Measurements from ENCODE around the gene UQCC2.

- TF ChIP-seq, protein P1, sequence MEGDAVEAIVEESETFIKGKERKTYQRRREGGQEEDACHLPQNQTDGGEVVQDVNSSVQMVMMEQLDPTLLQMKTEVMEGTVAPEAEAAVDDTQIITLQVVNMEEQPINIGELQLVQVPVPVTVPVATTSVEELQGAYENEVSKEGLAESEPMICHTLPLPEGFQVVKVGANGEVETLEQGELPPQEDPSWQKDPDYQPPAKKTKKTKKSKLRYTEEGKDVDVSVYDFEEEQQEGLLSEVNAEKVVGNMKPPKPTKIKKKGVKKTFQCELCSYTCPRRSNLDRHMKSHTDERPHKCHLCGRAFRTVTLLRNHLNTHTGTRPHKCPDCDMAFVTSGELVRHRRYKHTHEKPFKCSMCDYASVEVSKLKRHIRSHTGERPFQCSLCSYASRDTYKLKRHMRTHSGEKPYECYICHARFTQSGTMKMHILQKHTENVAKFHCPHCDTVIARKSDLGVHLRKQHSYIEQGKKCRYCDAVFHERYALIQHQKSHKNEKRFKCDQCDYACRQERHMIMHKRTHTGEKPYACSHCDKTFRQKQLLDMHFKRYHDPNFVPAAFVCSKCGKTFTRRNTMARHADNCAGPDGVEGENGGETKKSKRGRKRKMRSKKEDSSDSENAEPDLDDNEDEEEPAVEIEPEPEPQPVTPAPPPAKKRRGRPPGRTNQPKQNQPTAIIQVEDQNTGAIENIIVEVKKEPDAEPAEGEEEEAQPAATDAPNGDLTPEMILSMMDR (IDR thresholded peaks at IDR 0.05), result no peak
- TF ChIP-seq POLR2AphosphoS5 (IDR thresholded peaks at IDR 0.05), result no peak
- TF ChIP-seq POLR2A (IDR thresholded peaks at IDR 0.05), result no peak
Measured at GRCh38 chr6:33729059-33729458, 17.6 kb upstream of the UQCC2 start.

Measured in suprapubic skin (tissue), 4 donors.